HEK293 (cell line): ENCODE results near the gene CEP55.

ENCODE experiments used
- CTCF ChIA-PET: fragments of 350-600 bp; formaldehyde crosslinking; extraction: SDS; loops from one replicate; lab custom pipeline; 2021; ENCODE audit warnings: antibody characterized with exemption; lab: Yijun Ruan, JAX
- POLR2A ChIA-PET: fragments of 300-600 bp; formaldehyde crosslinking; extraction: SDS; loops from one replicate; lab custom pipeline; 2020; ENCODE audit warnings: antibody characterized with exemption, inconsistent platforms; lab: Yijun Ruan, JAX
- H3K27ac ChIP-seq: fragments of 200-500 bp; sonication (Bioruptor generic); 2 replicates; pipeline ENCODE4 v1.5.1; 2014; ENCODE audit warnings: low read depth, low read length, control low read depth, inconsistent platforms; ENCODE audit errors: extremely low read depth
- H3K36me3 ChIP-seq, 2 experiments: fragments of 200-500 bp in 1 of 2; sonication (Bioruptor generic) in 1 of 2; 1 replicate in 1 of 2; 2 replicates in 1 of 2; pipeline ENCODE4 v1.5.1; 2014 to 2017; ENCODE audit warnings: inconsistent platforms in 2 of 2, low read length in 2 of 2; ENCODE audit not compliant: control insufficient read depth in 2 of 2, insufficient read depth in 1 of 2
- H3K4me1 ChIP-seq: fragments of 200-500 bp; sonication (Bioruptor generic); 2 replicates; pipeline ENCODE4 v1.5.1; 2014; ENCODE audit warnings: mild to moderate bottlenecking, low read length, inconsistent platforms; ENCODE audit not compliant: control insufficient read depth, insufficient read depth
- H3K4me3 ChIP-seq: 2 replicates; pipeline ENCODE4 v1.5.1; 2011; ENCODE audit warnings: low read depth, mild to moderate bottlenecking, control low read depth, low read length, moderate library complexity
- H3K9me3 ChIP-seq: fragments of 200-500 bp; sonication (Bioruptor generic); 2 replicates; pipeline ENCODE4 v1.5.1; 2014; ENCODE audit warnings: low read depth, low read length, inconsistent platforms; ENCODE audit not compliant: control insufficient read depth, insufficient read depth
- EGR2 ChIP-seq: fragments of 450-650 bp; formaldehyde crosslinking; IDR thresholded peaks from 2 replicates; pipeline ENCODE4 v1.5.1; 2016; ENCODE audit warnings: low read depth, missing biosample characterization, missing genetic modification characterization
- KLF1 ChIP-seq: fragments of 450-650 bp; formaldehyde crosslinking; IDR thresholded peaks from 2 replicates; pipeline ENCODE4 v1.5.1; 2016; ENCODE audit warnings: missing biosample characterization, missing genetic modification characterization
- KLF16 ChIP-seq: fragments of 450-650 bp; formaldehyde crosslinking; IDR thresholded peaks from 2 replicates; pipeline ENCODE4 v1.5.1; 2017; ENCODE audit warnings: missing biosample characterization, missing genetic modification characterization
- OSR2 ChIP-seq: fragments of 450-650 bp; formaldehyde crosslinking; IDR thresholded peaks from 2 replicates; pipeline ENCODE4 v1.5.1; 2016; ENCODE audit warnings: missing biosample characterization, missing genetic modification characterization
- PATZ1 ChIP-seq: fragments of 450-650 bp; formaldehyde crosslinking; IDR thresholded peaks from 2 replicates; pipeline ENCODE4 v1.5.1; 2016; ENCODE audit warnings: missing biosample characterization, missing genetic modification characterization
- PRDM1 ChIP-seq: fragments of 450-650 bp; formaldehyde crosslinking; IDR thresholded peaks from 2 replicates; pipeline ENCODE4; 2016; ENCODE audit warnings: missing biosample characterization, missing genetic modification characterization
- ZBTB8A ChIP-seq: fragments of 450-650 bp; formaldehyde crosslinking; IDR thresholded peaks from 2 replicates; pipeline ENCODE4 v1.5.1; 2016; ENCODE audit warnings: missing biosample characterization, missing genetic modification characterization
- ZFP37 ChIP-seq: fragments of 450-650 bp; formaldehyde crosslinking; IDR thresholded peaks from 2 replicates; pipeline ENCODE4 v1.5.1; 2016; ENCODE audit warnings: missing biosample characterization, missing genetic modification characterization
- ZNF19 ChIP-seq: fragments of 450-650 bp; formaldehyde crosslinking; IDR thresholded peaks from 2 replicates; pipeline ENCODE4; 2016; ENCODE audit warnings: missing biosample characterization, missing genetic modification characterization, low read depth
- ZNF23 ChIP-seq: fragments of 450-650 bp; formaldehyde crosslinking; IDR thresholded peaks from 2 replicates; pipeline ENCODE4 v1.5.1; 2016; ENCODE audit warnings: missing biosample characterization, missing genetic modification characterization, borderline replicate concordance
- ZNF274 ChIP-seq, 2 experiments: fragments of 200-500 bp in 1 of 2; fragments of 450-650 bp in 1 of 2; sonication (Bioruptor generic) in 1 of 2; formaldehyde crosslinking in 1 of 2; IDR thresholded peaks; 2 replicates each; pipeline versions ENCODE4 v1.5.1 to v1.6.1; 2014 to 2016; ENCODE audit warnings: borderline replicate concordance in 1 of 2, inconsistent platforms in 1 of 2, low read length in 1 of 2, missing biosample characterization in 1 of 2, missing genetic modification characterization in 1 of 2
- ZNF292 ChIP-seq: fragments of 450-650 bp; formaldehyde crosslinking; IDR thresholded peaks from 2 replicates; pipeline ENCODE4 v1.5.1; 2016; ENCODE audit warnings: low read depth, missing biosample characterization, missing genetic modification characterization, borderline replicate concordance
- ZNF398 ChIP-seq: fragments of 450-650 bp; formaldehyde crosslinking; IDR thresholded peaks from 2 replicates; pipeline ENCODE4 v1.5.1; 2017; ENCODE audit warnings: missing biosample characterization, missing genetic modification characterization
- ZNF514 ChIP-seq: fragments of 450-650 bp; formaldehyde crosslinking; IDR thresholded peaks from 2 replicates; pipeline ENCODE4 v1.5.1; 2016; ENCODE audit warnings: missing biosample characterization, missing genetic modification characterization
- ZNF555 ChIP-seq: fragments of 450-650 bp; formaldehyde crosslinking; conservative IDR thresholded peaks from 2 replicates; pipeline ENCODE4 v1.5.1; 2017; ENCODE audit warnings: missing biosample characterization, mild to moderate bottlenecking, missing genetic modification characterization, inconsistent platforms
- ZNF560 ChIP-seq: fragments of 450-650 bp; formaldehyde crosslinking; IDR thresholded peaks from 2 replicates; pipeline ENCODE4 v1.5.1; 2017; ENCODE audit warnings: missing biosample characterization, missing genetic modification characterization, borderline replicate concordance
- ZNF571 ChIP-seq: fragments of 450-650 bp; formaldehyde crosslinking; IDR thresholded peaks from 2 replicates; pipeline ENCODE4 v1.5.0; 2017; ENCODE audit warnings: missing biosample characterization, missing genetic modification characterization
- ZNF596 ChIP-seq: fragments of 450-650 bp; IDR thresholded peaks from 2 replicates; pipeline ENCODE4 v1.5.0; 2018; ENCODE audit warnings: missing biosample characterization, mild to moderate bottlenecking, missing genetic modification characterization, moderate library complexity
- ZNF626 ChIP-seq: fragments of 450-650 bp; sonication (Bioruptor Pico); formaldehyde crosslinking; IDR thresholded peaks from 2 replicates; pipeline ENCODE4 v1.5.1; 2018; ENCODE audit warnings: missing biosample characterization, missing genetic modification characterization, inconsistent platforms
- ZNF639 ChIP-seq: fragments of 450-650 bp; formaldehyde crosslinking; IDR thresholded peaks from 2 replicates; pipeline ENCODE4 v1.5.1; 2016; ENCODE audit warnings: missing biosample characterization, missing genetic modification characterization
- ZNF645 ChIP-seq: fragments of 450-650 bp; formaldehyde crosslinking; IDR thresholded peaks from 2 replicates; pipeline ENCODE4; 2016; ENCODE audit warnings: missing biosample characterization, missing genetic modification characterization
- ZNF677 ChIP-seq: fragments of 450-650 bp; IDR thresholded peaks from 2 replicates; pipeline ENCODE4 v1.5.0; 2018; ENCODE audit warnings: missing biosample characterization, mild to moderate bottlenecking, missing genetic modification characterization, moderate library complexity
- ZNF692 ChIP-seq: fragments of 450-650 bp; formaldehyde crosslinking; IDR thresholded peaks from 2 replicates; pipeline ENCODE4 v1.5.1; 2016; ENCODE audit warnings: missing biosample characterization, missing genetic modification characterization
- ZNF747 ChIP-seq: fragments of 450-650 bp; formaldehyde crosslinking; IDR thresholded peaks from 2 replicates; pipeline ENCODE4 v1.5.1; 2016; ENCODE audit warnings: missing biosample characterization, missing genetic modification characterization
- ZNF777 ChIP-seq: fragments of 450-650 bp; formaldehyde crosslinking; IDR thresholded peaks from 2 replicates; pipeline ENCODE4 v1.5.1; 2017; ENCODE audit warnings: missing biosample characterization, missing genetic modification characterization, borderline replicate concordance
- ZNF792 ChIP-seq: fragments of 450-650 bp; formaldehyde crosslinking; IDR thresholded peaks from 2 replicates; pipeline ENCODE4 v1.5.1; 2016; ENCODE audit warnings: missing biosample characterization, missing genetic modification characterization

The CEP55 gene

GRCh38 chr10:93461807-93462178 lies 34.6 kb upstream of the CEP55 start:
- H3K27ac ChIP-seq = no peak overlapping the region
- H3K4me3 ChIP-seq = no peak overlapping the region
- H3K9me3 ChIP-seq = no peaks in the 10 kb centered on the region
- H3K36me3 ChIP-seq = no peaks in the 10 kb centered on the region
- CTCF ChIA-PET = interaction anchor here (1.1 to 2.5 kb wide), 3 partner anchors 9 to 51 kb away, joined by 3 to 13 read pairs (median 4); partner anchors contain the start of gene MYOF
- TF ChIP-seq KLF16 (tag by site-specific recombination) = no peak
- no peak for TF ChIP-seq ZNF692 (tag by site-specific recombination)
- TF ChIP-seq KLF1 (tag by site-specific recombination) = no peak
- no peak for TF ChIP-seq ZNF560 (tag by site-specific recombination)
- no peak for TF ChIP-seq ZNF747 (tag by site-specific recombination)
- TF ChIP-seq ZFP37 (tag by site-specific recombination) = no peak
- TF ChIP-seq ZNF777 (tag by site-specific recombination) = no peak
- TF ChIP-seq ZNF596 = no peak
- TF ChIP-seq ZNF677 (tag by site-specific recombination) = no peak
- TF ChIP-seq ZNF19 (tag by site-specific recombination) = no peak
- TF ChIP-seq ZNF555 (tag by site-specific recombination) = no peak
- TF ChIP-seq ZBTB8A (tag by site-specific recombination) = no peak
- TF ChIP-seq ZNF639 (tag by site-specific recombination) = no peak
- TF ChIP-seq ZNF274 (IDR thresholded peaks at IDR 0.05; ENCODE audit: low read length) = no peak
- no peak for TF ChIP-seq ZNF274 (tag by site-specific recombination; IDR thresholded peaks at IDR 0.05; ENCODE audit: borderline replicate concordance)
- no peak for TF ChIP-seq ZNF292 (tag by site-specific recombination)
- TF ChIP-seq ZNF645 (tag by site-specific recombination) = no peak
- H3K4me1 ChIP-seq = no peaks in the 10 kb centered on the region
- POLR2A ChIA-PET = no interaction called here

- no peak overlapping the region for H3K27ac ChIP-seq
- no peak overlapping the region for H3K4me3 ChIP-seq
- TF ChIP-seq ZNF626 (tag by site-specific recombination) = no peak
- no peak for TF ChIP-seq PATZ1 (tag by site-specific recombination)
- no peak for TF ChIP-seq PRDM1 (tag by site-specific recombination)
- TF ChIP-seq ZNF398 = no peak
- no peak for TF ChIP-seq ZNF571 (tag by site-specific recombination)
- TF ChIP-seq ZNF777 (tag by site-specific recombination) = no peak
- no peak for TF ChIP-seq ZNF514 (tag by site-specific recombination)
- TF ChIP-seq ZNF792 = no peak
- TF ChIP-seq OSR2 (tag by site-specific recombination) = no peak
- no peak for TF ChIP-seq EGR2
- no peak for TF ChIP-seq ZNF23 (tag by site-specific recombination)
- H3K36me3 ChIP-seq = no peaks in the 10 kb centered on the region
- no peaks in the 10 kb centered on the region for H3K9me3 ChIP-seq
- no peaks in the 10 kb centered on the region for H3K4me1 ChIP-seq
- POLR2A ChIA-PET = interaction anchor here (1.0 kb wide), 1 partner anchor 26 kb away, joined by 4 read pairs; no protein-coding TSS in a partner anchor
- CTCF ChIA-PET = interaction anchor here (0.6 to 2.5 kb wide), 3 partner anchors 13 to 353 kb away, joined by 3 to 13 read pairs (median 5); partner anchors contain the start of gene MYOF
These were observed 34.0 kb upstream of the CEP55 start for GRCh38 chr10:93462371-93462770.
